Thyroid gland (tissue), 4 donors: ENCODE results near the gene TNFRSF11A.

Experiments
- CTCF ChIP-seq, 6 experiments: fragments of 200-600 bp in 3 of 6; fragments of 450-650 bp in 3 of 6; sonication (generic) in 3 of 6; IDR thresholded peaks; one replicate each; pipeline ENCODE4 v1.5.1; 2016 to 2019; ENCODE audit warnings: antibody characterized with exemption in 6 of 6, mild to moderate bottlenecking in 2 of 6, inconsistent platforms in 1 of 6, moderate library complexity in 1 of 6
- POLR2A ChIP-seq, 2 donors: fragments of 450-650 bp; IDR thresholded peaks; one replicate each; pipeline ENCODE4 v1.6.1; 2017; ENCODE audit warnings: antibody characterized with exemption in 2 of 2, mild to moderate bottlenecking in 2 of 2, moderate library complexity in 1 of 2

- no peak for TF ChIP-seq CTCF (IDR thresholded peaks at IDR 0.05)
- no peak for TF ChIP-seq POLR2A (IDR thresholded peaks at IDR 0.05)
Measured at GRCh38 chr18:62300359-62300963, 24.6 kb upstream of the TNFRSF11A start.
